K562 (cell line): ENCODE measurements around the gene SHISA5. TPM values are rescaled to one million over a fixed set of nuclear protein-coding genes. Genes with fewer than 3 reads are reported as not detected.

Experiments
- CUX1 ChIP-seq: fragments of 200-800 bp; sonication (Bioruptor generic); IDR thresholded peaks from 2 replicates; pipeline ENCODE4 v1.6.1; 2016; ENCODE audit warnings: missing genetic modification characterization, missing compliant biosample characterization
- ETS2 ChIP-seq: IDR thresholded peaks from 2 replicates; pipeline ENCODE4 v1.6.1; 2016; ENCODE audit warnings: borderline replicate concordance, missing genetic modification characterization, mild to moderate bottlenecking, moderate library complexity, missing compliant biosample characterization; ENCODE audit not compliant: poor library complexity, severe bottlenecking
- KLF6 ChIP-seq: fragments of 250-450 bp; sonication (Bioruptor Pico); IDR thresholded peaks from 2 replicates; pipeline ENCODE4 v1.4.0; 2020; ENCODE audit warnings: mild to moderate bottlenecking, moderate library complexity, borderline replicate concordance
- MTA3 ChIP-seq: fragments of 450-650 bp; formaldehyde crosslinking; IDR thresholded peaks from 2 replicates; pipeline ENCODE4 v1.6.1; 2017; ENCODE audit warnings: mild to moderate bottlenecking, borderline replicate concordance
- RBFOX2 ChIP-seq: fragments of 200-400 bp; formaldehyde crosslinking; IDR thresholded peaks from 2 replicates; pipeline ENCODE4 v1.6.1; 2017; ENCODE audit warnings: low read depth, mild to moderate bottlenecking, low read length, moderate library complexity
- RREB1 ChIP-seq: fragments of 250-450 bp; sonication (Bioruptor Pico); IDR thresholded peaks from 2 replicates; pipeline ENCODE4 v1.4.0; 2020
- SAP30 ChIP-seq: fragments of 200-600 bp; sonication (generic); IDR thresholded peaks from 2 replicates; pipeline ENCODE4 v1.6.1; 2012; ENCODE audit warnings: borderline replicate concordance, low read depth, mild to moderate bottlenecking, moderate library complexity, low read length, control low read depth, inconsistent platforms; ENCODE audit not compliant: insufficient read depth, poor library complexity, severe bottlenecking
- SIRT6 ChIP-seq: IDR thresholded peaks from one replicate; pipeline ENCODE4 v1.6.1; 2012; ENCODE audit warnings: low read depth, mild to moderate bottlenecking, control low read depth, inconsistent platforms, low read length, moderate library complexity
- SMARCA4 ChIP-seq: fragments of 450-650 bp; IDR thresholded peaks from 2 replicates; pipeline ENCODE4 v1.6.1; 2016
- SREBF1 ChIP-seq: fragments of 150-350 bp; IDR thresholded peaks from 2 replicates; pipeline ENCODE4 v1.6.1; 2014; ENCODE audit warnings: antibody characterized with exemption, low read depth, low read length, borderline replicate concordance
- TFAP4 ChIP-seq: sonication (generic); formaldehyde crosslinking; IDR thresholded peaks from 2 replicates; pipeline ENCODE4 v1.8.0; 2022; ENCODE audit warnings: missing genetic modification reagents, mild to moderate bottlenecking, moderate library complexity, borderline replicate concordance
- THRAP3 ChIP-seq: fragments of 450-650 bp; IDR thresholded peaks from 2 replicates; pipeline ENCODE4 v1.6.1; 2016; ENCODE audit warnings: mild to moderate bottlenecking, inconsistent platforms, borderline replicate concordance
- ZNF354B ChIP-seq: fragments of 250-450 bp; sonication (Bioruptor Pico); IDR thresholded peaks from 2 replicates; pipeline ENCODE4 v1.4.0; 2020
- ZZZ3 ChIP-seq: fragments of 450-650 bp; IDR thresholded peaks from 2 replicates; pipeline ENCODE4 v1.6.1; 2016; ENCODE audit warnings: antibody characterized with exemption, mild to moderate bottlenecking, moderate library complexity
- polyA plus RNA-seq, 8 experiments: library from polyadenylated mRNA; depleted of rRNA in 4 of 8; stranded (reverse) in 5 of 8; unstranded in 3 of 8; fragments of >200 nt; fragmentation: Nextera tagmentation in 2 of 8; fragmentation: Illumina TruSeq in 1 of 8; extraction: Ambion mirVana in 2 of 8; extraction: Trizol in 1 of 8; gene quantifications; 2 replicates each; pipeline versions ENCODE4 v1.2.1 to v1.2.3, GENCODE V29; 2011 to 2014; ENCODE audit warnings: inconsistent platforms in 1 of 8, missing spikeins in 1 of 8
- total RNA-seq, 7 experiments: library from RNA; depleted of rRNA in 6 of 7; stranded (reverse); fragments of >200 nt in 6 of 7; fragmentation: Illumina TruSeq in 2 of 7; extraction: Trizol in 2 of 7; gene quantifications; 2 replicates each; pipeline versions ENCODE4 v1.2.1 to v1.2.3, GENCODE V29; 2011 to 2021; ENCODE audit warnings: low replicate concordance in 1 of 7

The SHISA5 gene
- total and polyA plus RNA-seq, 9 of the 15 experiments (the other 6 are each of a cell fraction or from before 2014, with no cell fraction given): 8.4 to 85.8 (median 56.1) TPM

- TF ChIP-seq RREB1 (peak; percentile 96), CUX1 (CRISPR knock-in tag) (no peak), SMARCA4 (no peak), RBFOX2 (peak; percentile 32; the same call in 1 of the 2 replicates), ETS2 (tag) (no peak), ZZZ3 (no peak), SREBF1 (no peak), TFAP4 (CRISPR knock-in tag) (peak; percentile 64; the same call in 1 of the 2 replicates), KLF6 (CRISPR knock-in tag) (no peak), THRAP3 (no peak), ZNF354B (CRISPR knock-in tag) (no peak), MTA3 (no peak), SIRT6 (no peak), SAP30 (no peak)
Measured at GRCh38 chr3:48465531-48466378, 38.2 kb downstream of the SHISA5 start (continued).
